Fibroblast of lung (primary cell): ENCODE measurements around the gene TSPOAP1.

ENCODE experiments used
- EZH2 ChIP-seq: IDR thresholded peaks from 2 replicates; pipeline ENCODE4 v1.5.1; 2012; ENCODE audit warnings: low read length, control low read depth, mild to moderate bottlenecking; ENCODE audit errors: missing control alignments
- TF ChIP-seq, protein P1 (sequence below), 2 donors: IDR thresholded peaks in 1 of 2; conservative IDR thresholded peaks in 1 of 2; 1 replicate in 1 of 2; 2 replicates in 1 of 2; pipeline ENCODE4 v1.5.1; 2011 to 2012; ENCODE audit warnings: low read length in 2 of 2, control low read depth in 1 of 2, inconsistent platforms in 1 of 2, low read depth in 1 of 2, mild to moderate bottlenecking in 1 of 2

GRCh38 chr17:58363457-58364185 lies 35.0 kb upstream of the TSPOAP1 start:
- TF ChIP-seq, protein P1, sequence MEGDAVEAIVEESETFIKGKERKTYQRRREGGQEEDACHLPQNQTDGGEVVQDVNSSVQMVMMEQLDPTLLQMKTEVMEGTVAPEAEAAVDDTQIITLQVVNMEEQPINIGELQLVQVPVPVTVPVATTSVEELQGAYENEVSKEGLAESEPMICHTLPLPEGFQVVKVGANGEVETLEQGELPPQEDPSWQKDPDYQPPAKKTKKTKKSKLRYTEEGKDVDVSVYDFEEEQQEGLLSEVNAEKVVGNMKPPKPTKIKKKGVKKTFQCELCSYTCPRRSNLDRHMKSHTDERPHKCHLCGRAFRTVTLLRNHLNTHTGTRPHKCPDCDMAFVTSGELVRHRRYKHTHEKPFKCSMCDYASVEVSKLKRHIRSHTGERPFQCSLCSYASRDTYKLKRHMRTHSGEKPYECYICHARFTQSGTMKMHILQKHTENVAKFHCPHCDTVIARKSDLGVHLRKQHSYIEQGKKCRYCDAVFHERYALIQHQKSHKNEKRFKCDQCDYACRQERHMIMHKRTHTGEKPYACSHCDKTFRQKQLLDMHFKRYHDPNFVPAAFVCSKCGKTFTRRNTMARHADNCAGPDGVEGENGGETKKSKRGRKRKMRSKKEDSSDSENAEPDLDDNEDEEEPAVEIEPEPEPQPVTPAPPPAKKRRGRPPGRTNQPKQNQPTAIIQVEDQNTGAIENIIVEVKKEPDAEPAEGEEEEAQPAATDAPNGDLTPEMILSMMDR (conservative IDR thresholded peaks at IDR 0.05 in 1 of 2, IDR thresholded peaks at IDR 0.05 in 1 of 2; ENCODE audit: low read depth in 1 of 2, low read length in 2 of 2), result no peak
- TF ChIP-seq EZH2, result no peak
